HG03175 (cell line): ENCODE data around the gene IRAK2.
"Not testable (repeated sequence)": the region's sequence is repeated elsewhere in the genome, so short reads cannot be mapped to it uniquely, and the experiment has no call there.

Experiments used
- ATAC-seq: cut with Tn5 transposase; IDR thresholded peaks from one replicate; pipeline ENCODE4 v1.9.1; 2021; ENCODE audit warnings: mild to moderate bottlenecking, moderate library complexity; ENCODE audit not compliant: unreplicated experiment

IRAK2 gene, protein sequence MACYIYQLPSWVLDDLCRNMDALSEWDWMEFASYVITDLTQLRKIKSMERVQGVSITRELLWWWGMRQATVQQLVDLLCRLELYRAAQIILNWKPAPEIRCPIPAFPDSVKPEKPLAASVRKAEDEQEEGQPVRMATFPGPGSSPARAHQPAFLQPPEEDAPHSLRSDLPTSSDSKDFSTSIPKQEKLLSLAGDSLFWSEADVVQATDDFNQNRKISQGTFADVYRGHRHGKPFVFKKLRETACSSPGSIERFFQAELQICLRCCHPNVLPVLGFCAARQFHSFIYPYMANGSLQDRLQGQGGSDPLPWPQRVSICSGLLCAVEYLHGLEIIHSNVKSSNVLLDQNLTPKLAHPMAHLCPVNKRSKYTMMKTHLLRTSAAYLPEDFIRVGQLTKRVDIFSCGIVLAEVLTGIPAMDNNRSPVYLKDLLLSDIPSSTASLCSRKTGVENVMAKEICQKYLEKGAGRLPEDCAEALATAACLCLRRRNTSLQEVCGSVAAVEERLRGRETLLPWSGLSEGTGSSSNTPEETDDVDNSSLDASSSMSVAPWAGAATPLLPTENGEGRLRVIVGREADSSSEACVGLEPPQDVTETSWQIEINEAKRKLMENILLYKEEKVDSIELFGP

DNA sequence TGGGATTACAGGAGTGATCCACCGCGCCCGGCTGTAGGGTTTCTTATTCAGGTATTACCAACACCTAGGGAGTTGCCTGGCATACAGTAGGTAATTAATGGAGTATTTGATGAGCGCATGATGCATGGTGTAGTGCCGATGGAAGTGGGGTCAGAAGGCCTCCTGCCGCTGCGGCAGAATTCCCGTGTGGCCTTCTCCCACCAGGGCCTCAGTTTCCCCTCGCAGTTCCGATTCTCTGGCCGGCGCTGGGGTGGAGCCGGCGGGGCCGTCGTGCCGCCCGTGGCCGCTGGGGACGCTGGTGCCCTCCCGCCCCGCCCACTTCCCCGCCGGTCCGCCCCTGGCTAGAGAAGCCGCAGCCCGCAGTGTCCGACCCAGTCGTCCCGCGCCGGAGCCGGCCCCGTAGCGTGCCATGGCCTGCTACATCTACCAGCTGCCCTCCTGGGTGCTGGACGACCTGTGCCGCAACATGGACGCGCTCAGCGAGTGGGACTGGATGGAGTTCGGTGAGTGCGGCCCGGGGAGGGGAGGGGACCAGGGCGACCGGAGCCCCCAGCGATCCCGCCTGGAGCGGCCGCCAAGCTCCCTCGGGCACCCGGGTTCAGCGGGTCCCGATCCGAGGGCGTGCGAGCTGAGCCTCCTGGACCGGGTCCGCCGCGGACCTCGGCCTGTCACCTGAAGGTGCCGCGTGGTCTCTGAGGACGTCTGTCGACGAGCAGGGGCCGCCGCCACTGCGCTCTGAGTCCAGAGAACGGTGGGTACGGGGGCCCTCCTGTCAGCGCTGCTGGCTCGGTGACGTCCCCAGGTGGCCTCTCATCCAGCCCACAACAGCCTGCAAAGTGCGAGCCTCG lies at the start of gene IRAK2:
Gene IRAK2 (plus strand): TSS at position 374 of the 848 bp plus-strand sequence. CDS start 36 bp downstream, at position 410.
- ATAC-seq, result peak; percentile 84

DNA sequence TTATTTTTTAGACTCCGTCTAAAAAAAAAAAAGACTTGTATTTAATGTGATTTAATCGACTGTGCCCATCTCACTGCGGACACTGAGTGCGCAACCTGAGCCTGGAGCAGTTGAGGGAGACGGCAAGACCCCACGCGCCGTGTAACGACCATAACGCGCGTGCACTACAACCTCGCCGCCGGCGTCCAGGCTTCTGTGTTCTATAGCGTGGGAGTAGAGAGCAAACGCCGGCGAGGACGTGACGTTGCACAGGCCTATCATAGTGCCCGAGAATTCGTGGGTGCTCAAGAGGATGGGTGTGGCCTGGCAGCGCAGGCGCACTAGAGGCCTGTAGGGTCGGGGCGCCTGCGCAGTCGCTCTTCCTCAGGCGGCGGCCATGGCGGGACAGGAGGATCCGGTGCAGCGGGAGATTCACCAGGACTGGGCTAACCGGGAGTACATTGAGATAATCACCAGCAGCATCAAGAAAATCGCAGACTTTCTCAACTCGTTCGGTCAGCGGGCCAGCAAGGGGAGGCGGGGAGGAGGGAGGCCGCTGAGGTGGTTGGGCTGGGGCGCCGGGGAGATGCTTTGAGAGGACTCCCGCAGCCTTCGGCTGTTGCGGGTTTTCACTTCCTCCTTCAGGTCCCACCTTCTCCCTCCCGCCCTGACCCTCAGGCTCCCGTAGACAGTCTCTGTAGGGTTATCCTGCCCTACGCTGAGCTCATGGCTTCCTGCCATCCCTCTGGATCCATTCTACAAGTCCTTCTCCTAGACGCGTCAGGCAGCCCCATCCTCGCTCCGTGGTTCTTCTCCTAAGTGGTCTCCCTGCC lies 49.2 kb upstream of the IRAK2 start, which contains the start of gene BRK1:
Gene BRK1 (plus strand): TSS at position 350 of the 812 bp plus-strand sequence. CDS start 27 bp downstream, at position 377.
- ATAC-seq, result peak; percentile 98

DNA sequence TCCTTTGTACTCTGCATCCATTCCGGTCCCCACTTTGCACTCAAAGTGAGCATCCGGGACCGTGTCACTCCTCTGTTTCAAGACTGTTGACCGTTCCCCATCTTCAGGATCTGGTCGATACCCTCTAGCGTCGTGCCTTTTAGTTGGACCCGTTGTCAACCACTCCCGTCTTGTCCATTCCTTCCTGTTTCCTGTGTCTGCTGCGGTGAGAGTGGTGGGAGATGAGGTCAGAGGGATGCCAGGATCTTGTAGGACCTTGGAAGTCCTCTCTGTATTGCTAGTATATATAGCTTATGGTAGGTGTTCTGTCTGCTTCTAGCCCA lies 48.6 kb upstream of the IRAK2 start:
- ATAC-seq, result peak; percentile 24

DNA sequence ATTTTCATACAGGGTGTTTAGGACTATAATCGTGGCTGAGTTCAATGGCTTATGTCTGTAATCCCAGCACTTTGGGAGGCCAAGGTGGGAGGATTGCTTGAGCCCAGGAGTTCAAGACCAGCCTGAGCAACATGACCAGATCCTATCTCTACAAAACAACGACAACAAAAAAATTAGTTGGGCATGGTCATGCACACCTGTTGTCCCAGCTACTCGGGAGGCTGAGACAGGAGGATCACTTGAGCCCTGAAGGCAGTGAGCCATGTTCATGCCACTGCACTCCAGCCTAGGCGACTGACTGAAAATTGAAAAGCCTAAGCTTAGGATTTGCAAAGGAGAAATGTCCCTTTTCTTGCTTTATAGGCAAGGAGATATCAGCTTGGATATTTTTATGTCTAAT lies 47.8 kb upstream of the IRAK2 start:
- no peak for ATAC-seq

DNA sequence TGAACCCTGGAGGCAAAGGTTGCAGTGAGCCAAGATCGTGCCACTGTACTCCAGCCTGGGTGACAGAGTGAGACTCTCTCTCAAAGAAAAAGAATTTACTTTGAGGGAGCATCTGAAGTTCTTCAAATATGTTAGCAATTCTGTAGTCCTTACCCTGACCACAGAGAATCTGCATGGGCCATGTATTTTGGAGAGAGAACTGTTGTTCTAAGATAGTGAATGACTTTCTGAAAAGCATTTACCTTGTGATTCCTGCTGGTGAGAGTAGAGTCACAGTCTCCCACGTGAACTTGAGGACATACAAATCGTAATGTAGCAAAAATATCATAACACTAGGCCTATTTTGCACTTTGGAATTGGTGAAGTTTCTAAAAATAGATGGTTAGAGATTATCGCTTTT lies 45.3 kb upstream of the IRAK2 start:
- ATAC-seq, result no peak

DNA sequence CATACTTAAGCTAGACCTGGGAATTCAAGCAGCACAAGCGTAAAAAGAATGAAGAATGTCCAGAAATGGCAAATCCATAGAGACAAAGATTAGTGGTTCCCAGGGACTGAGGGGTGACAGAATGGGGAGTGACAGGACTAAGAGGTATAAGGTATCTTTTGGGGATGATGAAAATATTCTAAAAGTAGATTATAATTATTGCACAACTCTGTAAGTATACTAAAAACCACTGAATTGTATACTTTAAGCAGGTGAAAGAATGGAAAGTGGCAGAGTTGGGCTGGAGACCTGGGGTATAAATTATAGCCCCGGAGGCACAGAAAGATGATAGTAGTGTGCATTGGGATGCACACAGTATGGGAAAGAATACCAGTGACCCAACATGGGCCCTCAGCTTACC lies 43.7 kb upstream of the IRAK2 start:
- ATAC-seq, result no peak

DNA sequence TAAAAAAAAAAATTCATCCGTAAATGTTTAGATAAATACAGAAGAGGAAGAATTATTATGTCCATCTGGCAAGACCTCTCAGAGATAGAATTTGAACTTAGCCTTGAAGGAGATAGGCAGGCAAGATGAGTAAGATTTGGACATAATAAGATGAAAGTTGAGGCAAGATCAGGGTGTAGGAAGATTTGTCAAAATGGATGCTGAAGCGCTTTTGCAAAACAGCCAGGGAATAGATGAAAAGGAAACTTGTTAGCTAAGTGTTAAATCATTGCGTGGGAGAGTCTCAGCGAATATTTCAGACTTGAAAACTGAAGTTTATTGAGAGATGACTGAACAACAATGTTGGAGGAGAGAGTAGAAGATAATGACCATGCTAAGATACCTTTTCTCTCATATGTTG lies 42.0 kb upstream of the IRAK2 start:
- ATAC-seq, result no peak

DNA sequence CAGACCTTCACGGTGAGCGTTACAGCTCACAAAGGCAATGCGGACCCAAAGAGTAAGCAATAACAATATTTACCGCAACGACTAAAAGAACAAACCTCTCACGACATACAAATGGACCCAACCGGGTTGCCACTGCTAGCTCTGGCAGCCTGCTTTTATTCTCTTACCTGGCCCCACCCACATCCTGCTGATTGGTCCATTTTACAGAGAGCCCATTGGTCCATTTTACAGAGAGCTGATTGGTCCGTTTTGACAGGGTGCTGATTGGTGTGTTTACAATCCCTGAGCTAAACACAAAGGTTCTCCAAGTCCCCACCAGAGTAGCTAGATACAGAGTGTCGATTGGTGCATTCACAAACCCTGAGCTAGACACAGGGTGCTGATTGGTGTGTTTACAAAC lies 28.8 kb upstream of the IRAK2 start:
- ATAC-seq, result not testable (repeated sequence)

DNA sequence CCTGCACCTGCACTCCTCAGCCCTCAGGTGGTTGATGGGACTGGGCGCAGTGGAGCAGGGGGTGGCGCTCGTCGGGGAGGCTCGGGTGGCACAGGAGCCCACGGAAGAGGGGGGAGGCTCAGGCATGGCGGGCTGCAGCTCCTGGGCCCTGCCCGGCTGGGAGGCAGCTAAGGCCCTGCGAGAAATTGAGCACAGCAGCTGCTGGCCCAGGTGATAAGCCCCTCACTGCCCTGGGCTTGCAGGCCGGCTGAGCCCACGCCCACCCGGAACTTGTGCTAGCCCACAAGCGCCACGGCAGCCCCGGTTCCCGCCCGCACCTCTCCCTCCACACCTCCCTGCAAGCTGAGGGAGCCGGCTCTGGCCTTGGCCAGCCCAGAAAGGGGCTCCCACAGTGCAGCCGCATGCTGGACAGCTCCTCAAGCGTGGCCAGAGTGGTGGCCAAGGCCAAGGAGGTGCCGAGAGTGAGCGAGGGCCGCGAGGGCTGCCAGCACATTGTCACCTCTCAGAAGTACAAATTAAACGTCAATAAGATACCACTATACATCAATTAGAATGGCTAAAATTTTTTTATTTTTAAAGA lies 28.2 kb upstream of the IRAK2 start:
- ATAC-seq, result no peak

DNA sequence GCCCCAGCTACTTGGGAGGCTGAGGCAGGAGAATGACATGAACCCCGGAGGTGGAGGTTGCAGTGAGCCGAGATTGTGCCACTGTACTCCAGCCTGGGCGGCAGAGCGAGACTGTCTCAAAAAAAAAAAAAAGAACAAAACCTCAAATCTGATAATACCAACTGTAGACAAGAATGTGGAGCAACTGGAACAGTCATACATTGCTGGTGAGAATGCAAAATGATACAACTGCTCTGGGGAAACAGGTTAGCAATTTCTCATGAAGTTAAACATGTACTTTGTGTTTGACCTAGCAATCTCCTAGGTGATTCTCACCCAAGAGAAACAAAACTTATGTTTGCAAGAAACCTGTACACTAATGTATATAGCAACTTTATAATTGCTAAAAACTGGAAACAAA lies 27.5 kb upstream of the IRAK2 start:
- ATAC-seq, result no peak

DNA sequence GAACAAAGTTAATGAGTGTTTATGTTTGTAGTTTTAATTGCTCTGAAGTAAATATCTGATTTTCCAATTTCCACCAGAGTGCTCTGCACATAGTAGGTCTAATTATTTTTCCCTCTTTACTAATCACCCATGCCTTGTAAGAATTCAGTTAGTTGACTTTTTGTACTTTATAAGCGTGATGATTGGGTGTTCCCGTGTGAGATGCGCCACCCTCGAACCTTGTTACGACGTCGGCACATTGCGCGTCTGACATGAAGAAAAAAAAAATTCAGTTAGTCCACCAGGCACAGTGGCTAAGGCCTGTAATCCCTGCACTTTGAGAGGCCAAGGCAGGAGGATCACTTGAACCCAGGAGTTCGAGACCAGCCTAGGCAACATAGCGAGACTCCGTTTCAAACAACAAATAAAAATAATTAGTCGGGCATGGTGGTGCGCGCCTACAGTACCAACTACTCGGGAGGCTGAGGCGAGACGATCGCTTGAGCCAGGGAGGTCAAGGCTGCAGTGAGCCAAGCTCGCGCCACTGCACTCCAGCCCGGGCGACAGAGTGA lies 23.6 kb upstream of the IRAK2 start:
- ATAC-seq, result no peak

DNA sequence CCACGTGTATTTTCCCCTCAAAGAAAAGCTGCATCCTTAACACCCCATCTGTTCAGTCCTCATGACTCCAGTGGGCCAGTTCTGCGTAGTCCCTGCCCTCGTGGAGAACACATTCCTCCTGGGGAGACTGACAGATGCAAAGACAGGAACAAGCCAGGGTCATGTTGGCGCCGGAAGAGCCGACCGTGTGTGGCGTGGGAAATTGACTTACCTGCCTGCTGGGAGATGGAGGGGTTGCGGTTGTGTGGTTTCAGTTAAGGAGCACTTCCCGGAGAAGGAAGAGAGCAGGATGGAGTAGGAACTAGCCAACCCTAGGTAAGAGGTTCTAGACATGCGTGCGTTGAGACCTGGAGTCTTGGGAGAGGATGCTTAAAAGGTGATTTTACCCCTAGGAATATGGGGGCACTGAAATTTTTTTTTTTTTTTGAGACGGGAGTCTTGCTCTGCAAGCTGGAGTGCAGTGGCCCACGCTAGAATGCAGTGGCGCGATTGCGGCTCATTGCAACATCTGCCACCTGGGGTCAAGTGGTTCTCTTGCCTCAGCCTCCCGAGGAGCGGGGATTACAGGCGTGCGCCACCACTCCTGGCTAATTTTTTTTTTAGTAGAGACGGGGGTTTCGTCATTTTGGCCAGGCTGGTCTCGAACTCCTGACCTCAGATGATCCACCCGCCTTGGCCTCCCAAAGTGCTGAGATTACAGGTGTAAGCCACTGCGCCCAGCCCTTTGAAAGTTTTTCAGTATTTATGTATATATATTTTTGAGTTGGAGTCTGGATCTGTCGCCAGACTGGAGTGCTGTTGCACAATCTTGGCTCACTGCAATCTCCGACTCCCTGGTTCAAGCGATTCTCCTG lies 21.8 kb upstream of the IRAK2 start:
- ATAC-seq, result no peak

DNA sequence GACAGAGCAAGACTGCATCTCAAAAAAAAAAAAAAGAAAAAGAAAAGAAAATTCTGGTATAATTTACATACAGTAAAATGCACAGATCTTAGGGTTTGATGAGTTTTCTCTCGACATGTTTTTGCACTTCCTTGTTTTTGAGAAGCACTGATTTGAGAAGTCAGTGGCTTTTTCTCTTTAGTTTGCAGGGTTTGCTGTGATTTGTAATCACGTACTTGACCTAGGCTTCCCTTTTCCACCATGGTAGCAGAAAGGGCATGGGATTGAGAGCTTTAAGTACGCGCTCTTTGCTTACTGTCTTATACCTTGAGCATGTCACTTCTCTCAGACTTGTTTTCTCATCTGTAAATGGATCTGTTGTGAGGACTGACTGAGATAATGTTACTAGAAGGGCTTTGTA lies 19.0 kb upstream of the IRAK2 start:
- ATAC-seq, result no peak

DNA sequence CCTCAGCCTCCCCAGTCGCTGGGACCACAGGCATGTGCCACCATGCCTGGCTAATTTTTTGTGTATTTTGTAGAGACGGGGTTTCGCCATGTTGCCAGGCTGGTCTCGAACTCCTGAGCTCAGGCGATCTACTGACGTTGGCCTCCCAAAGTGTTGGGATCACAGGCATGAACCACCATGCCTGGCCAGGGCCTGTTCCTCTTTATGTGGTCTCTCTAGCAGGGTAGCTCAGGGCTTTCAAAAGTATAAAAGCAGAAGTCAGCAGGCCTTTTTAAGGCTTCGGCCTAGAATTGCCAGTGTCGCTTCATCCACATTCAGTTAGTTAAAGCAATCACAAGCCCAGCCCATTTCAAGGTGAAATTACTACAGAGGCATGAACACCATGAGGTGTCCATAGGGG lies 15.5 kb upstream of the IRAK2 start:
- no peak for ATAC-seq

DNA sequence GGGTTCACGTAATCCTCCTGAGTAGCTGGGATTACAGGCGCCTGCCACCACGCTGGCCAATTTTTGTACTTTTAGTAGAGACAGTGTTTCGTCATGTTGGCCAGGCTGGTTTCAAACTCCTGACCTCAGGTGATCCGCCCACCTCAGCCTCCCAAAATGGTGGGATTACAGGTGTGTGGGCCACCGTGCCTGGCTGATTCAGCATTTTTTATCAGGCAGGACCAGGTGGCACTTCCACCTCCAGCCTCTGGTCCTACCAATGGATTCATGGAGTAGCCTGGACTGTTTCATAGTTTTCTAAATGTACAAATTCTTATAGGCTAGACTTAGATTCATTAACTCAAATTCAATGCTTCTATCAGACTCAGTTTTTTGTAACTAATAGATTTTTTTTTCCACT lies 13.7 kb upstream of the IRAK2 start:
- no peak for ATAC-seq

DNA sequence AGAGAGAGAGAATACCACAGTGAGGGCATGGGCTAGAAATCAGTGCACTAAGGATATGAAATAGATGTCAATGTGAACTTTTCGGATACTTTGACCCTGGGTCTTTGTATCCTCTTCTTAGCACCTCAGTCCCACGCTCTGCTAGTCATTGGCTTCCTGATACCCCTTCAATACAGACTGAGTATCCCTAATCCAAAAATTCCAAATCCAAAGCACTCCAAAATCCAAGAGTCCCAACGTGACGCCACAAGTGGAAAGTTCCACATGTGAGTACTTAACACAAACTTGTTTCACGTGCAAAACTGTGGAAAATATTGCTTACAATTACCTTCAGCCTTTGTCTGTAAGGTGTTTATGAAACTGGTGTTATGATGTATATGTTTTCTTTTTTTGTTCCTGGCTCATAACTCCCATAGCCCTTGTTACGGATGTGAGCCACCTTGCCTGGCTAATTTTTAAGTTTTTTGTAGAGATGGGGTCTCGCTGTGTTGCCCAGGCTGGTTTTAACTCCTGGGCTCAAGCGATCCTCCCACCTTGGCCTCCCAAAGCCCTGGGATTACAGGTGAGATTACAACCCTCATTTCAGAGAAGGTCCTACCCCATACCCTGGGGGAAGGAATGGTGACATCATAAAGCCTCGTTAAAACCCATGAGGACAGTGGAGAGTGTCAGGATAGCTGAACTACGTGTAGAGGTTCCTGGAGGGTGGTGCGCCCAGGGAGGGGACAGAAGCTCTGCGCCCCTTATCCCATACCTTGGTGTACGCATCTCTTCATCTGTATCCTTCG lies 10.2 kb upstream of the IRAK2 start:
- no peak for ATAC-seq

DNA sequence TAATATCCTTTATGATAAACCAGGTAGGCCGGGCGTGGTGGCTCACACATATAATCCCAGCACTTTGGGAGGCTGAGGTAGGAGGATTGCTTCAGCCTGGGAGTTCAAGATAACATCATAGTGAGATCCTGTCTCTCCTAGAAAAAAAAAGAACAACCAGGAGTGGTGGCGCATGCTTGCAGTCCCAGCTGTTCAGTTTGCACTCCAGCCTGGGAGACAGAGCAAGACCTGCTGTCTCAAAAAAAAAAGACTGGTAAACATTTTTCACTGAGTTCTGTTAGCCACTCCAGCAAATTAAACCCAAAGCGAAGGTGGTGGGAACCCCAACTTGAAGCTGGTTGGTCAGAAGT lies 9.6 kb upstream of the IRAK2 start:
- no peak for ATAC-seq

DNA sequence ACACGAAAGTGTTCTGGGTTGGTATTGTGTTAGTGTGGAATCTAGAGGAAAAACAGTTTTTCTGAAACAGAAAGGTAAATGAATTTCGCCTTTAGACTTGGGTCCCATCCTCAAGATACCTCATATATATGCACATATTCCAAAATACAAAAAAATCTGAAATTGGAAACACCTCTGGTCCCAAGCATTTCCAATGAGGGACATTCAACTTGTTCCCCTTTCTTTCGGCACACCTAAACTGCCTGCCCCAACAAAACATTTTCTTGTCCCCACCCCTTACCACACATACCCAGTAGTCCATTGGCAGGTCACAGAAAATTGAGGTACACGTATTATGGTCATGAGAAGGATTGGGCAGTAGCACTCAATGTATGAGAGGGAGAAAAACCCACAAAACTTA lies 9.1 kb upstream of the IRAK2 start:
- ATAC-seq, result no peak

DNA sequence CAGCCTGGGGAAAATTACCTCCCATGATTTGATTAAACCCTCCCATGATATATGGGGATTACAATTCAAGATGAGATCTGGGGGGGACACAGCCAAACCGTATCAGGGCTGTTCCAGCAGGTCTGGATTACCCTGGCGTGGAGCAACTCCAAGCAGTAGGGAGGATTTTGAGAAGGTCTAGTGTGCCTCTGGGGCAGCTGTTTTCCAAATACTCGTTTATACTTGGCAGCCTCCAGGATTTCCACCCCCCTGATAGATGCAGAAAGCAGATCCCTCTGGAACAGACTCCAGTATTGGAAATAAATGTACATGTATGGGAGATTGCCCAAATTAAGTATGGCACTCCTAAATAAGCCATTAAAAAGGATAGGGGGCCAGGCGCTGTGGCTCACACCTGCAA lies 7.7 kb upstream of the IRAK2 start:
- no peak for ATAC-seq
